Esophagus squamous epithelium (tissue), 4 donors: Measurements from ENCODE around the gene PRKRIP1.

Experiments used
- CTCF ChIP-seq, 6 experiments: fragments of 450-650 bp in 4 of 6; fragments of 200-600 bp in 2 of 6; sonication (generic) in 2 of 6; IDR thresholded peaks; one replicate each; pipeline ENCODE4 v1.5.1; 2016 to 2019; ENCODE audit warnings: antibody characterized with exemption in 6 of 6, mild to moderate bottlenecking in 4 of 6, moderate library complexity in 4 of 6
- POLR2A ChIP-seq, 4 donors: fragments of 450-650 bp; IDR thresholded peaks; one replicate each; pipeline ENCODE4 v1.6.1; 2017; ENCODE audit warnings: antibody characterized with exemption in 4 of 4, mild to moderate bottlenecking in 4 of 4, moderate library complexity in 3 of 4

- TF ChIP-seq POLR2A (IDR thresholded peaks at IDR 0.05) = no peak
- no peak for TF ChIP-seq CTCF (IDR thresholded peaks at IDR 0.05)
Observed at GRCh38 chr7:102432442-102433218, 36.5 kb downstream of the PRKRIP1 start.
